Measurements from ENCODE around the gene NPIPA5.
"Not testable (repeated sequence)": the region's sequence is repeated elsewhere in the genome, so short reads cannot be mapped to it uniquely, and the experiment has no call there.

NPIPA5 gene

GRCh38 chr16:15389916-15390315 is 11.8 kb upstream of the NPIPA5 start:
- not testable (repeated sequence) for DNase-seq (ENCODE audit: low spot score)

GRCh38 chr16:15388060-15388459 is 10.0 kb upstream of the NPIPA5 start:
- not testable (repeated sequence) for DNase-seq (ENCODE audit: low spot score)

- not testable (repeated sequence) for DNase-seq (ENCODE audit: low spot score)
These were observed 4.7 kb upstream of the NPIPA5 start for GRCh38 chr16:15382810-15383209.

- DNase-seq (ENCODE audit: low spot score): not testable (repeated sequence)
These were observed 20.6 kb downstream of the NPIPA5 start for GRCh38 chr16:15357495-15357894.

GRCh38 chr16:15354846-15355245 is 23.2 kb downstream of the NPIPA5 start:
- not testable (repeated sequence) for DNase-seq (ENCODE audit: low spot score)

GRCh38 chr16:15352852-15353251 is 25.2 kb downstream of the NPIPA5 start:
- DNase-seq (ENCODE audit: low spot score): not testable (repeated sequence)

- not testable (repeated sequence) for DNase-seq (ENCODE audit: low spot score)
These were observed 26.3 kb downstream of the NPIPA5 start for GRCh38 chr16:15351745-15352144.

- DNase-seq (ENCODE audit: low spot score): not testable (repeated sequence)
These were observed 26.8 kb downstream of the NPIPA5 start for GRCh38 chr16:15351251-15351650.

GRCh38 chr16:15348721-15349120 is 29.4 kb downstream of the NPIPA5 start:
- not testable (repeated sequence) for DNase-seq (ENCODE audit: low spot score)

GRCh38 chr16:15342337-15342736 is 35.8 kb downstream of the NPIPA5 start:
- not testable (repeated sequence) for DNase-seq (ENCODE audit: low spot score)

- not testable (repeated sequence) for DNase-seq (ENCODE audit: low spot score)
These were observed 39.1 kb downstream of the NPIPA5 start for GRCh38 chr16:15338986-15339385.

GRCh38 chr16:15337974-15338605 is 40.0 kb downstream of the NPIPA5 start:
- not testable (repeated sequence) for DNase-seq (ENCODE audit: low spot score)

GRCh38 chr16:15335609-15336008 is 42.5 kb downstream of the NPIPA5 start:
- not testable (repeated sequence) for DNase-seq (ENCODE audit: low spot score)

- not testable (repeated sequence) for DNase-seq (ENCODE audit: low spot score)
These were observed 44.1 kb downstream of the NPIPA5 start for GRCh38 chr16:15333969-15334368.

GRCh38 chr16:15330978-15331377 is 47.1 kb downstream of the NPIPA5 start:
- DNase-seq (ENCODE audit: low spot score): not testable (repeated sequence)

GRCh38 chr16:15324954-15325353 is 53.1 kb downstream of the NPIPA5 start:
- DNase-seq (ENCODE audit: low spot score): not testable (repeated sequence)

GRCh38 chr16:15323373-15323772 is 54.7 kb downstream of the NPIPA5 start:
- not testable (repeated sequence) for DNase-seq (ENCODE audit: low spot score)

GRCh38 chr16:15321221-15321620 is 56.9 kb downstream of the NPIPA5 start:
- DNase-seq (ENCODE audit: low spot score): not testable (repeated sequence)

GRCh38 chr16:15314562-15314961 is 63.5 kb downstream of the NPIPA5 start:
- not testable (repeated sequence) for DNase-seq (ENCODE audit: low spot score)

Measured in GM03348 (cell line).